Subcutaneous abdominal adipose tissue (tissue), 5 donors: ENCODE measurements around the gene XIRP2.

Source experiments
- H3K27ac ChIP-seq: one replicate; pipeline ENCODE4 v1.7.0; 2013; ENCODE audit warnings: low read depth, mild to moderate bottlenecking, inconsistent platforms, low read length, moderate library complexity
- H3K27me3 ChIP-seq, 5 donors: one replicate each; pipeline ENCODE4 v1.7.0; 2013; ENCODE audit warnings: low read length in 5 of 5, inconsistent platforms in 1 of 5; ENCODE audit not compliant: control insufficient read depth in 5 of 5, insufficient read depth in 4 of 5
- H3K36me3 ChIP-seq, 5 donors: one replicate each; pipeline ENCODE4 v1.7.0; 2013; ENCODE audit warnings: low read length in 5 of 5; ENCODE audit not compliant: control insufficient read depth in 5 of 5, insufficient read depth in 5 of 5
- H3K4me1 ChIP-seq, 5 donors: one replicate each; pipeline ENCODE4 v1.7.0; 2013; ENCODE audit warnings: low read length in 5 of 5, mild to moderate bottlenecking in 3 of 5, moderate library complexity in 1 of 5; ENCODE audit not compliant: control insufficient read depth in 5 of 5, insufficient read depth in 5 of 5
- H3K4me3 ChIP-seq, 5 donors: one replicate each; pipeline ENCODE4 v1.7.0; 2013; ENCODE audit warnings: low read length in 5 of 5, low read depth in 1 of 5
- H3K9ac ChIP-seq, 5 donors: one replicate each; pipeline ENCODE4 v1.7.0; 2013; ENCODE audit warnings: low read length in 5 of 5, mild to moderate bottlenecking in 4 of 5, moderate library complexity in 3 of 5
- H3K9me3 ChIP-seq, 5 donors: one replicate each; pipeline ENCODE4 v1.7.0; 2013; ENCODE audit warnings: low read length in 5 of 5; ENCODE audit not compliant: control insufficient read depth in 5 of 5
- donor health status: healthy.
- donor health status: healthy.
- donor health status: healthy.
- donor health status: healthy.
- donor health status: healthy.

Gene XIRP2

DNA sequence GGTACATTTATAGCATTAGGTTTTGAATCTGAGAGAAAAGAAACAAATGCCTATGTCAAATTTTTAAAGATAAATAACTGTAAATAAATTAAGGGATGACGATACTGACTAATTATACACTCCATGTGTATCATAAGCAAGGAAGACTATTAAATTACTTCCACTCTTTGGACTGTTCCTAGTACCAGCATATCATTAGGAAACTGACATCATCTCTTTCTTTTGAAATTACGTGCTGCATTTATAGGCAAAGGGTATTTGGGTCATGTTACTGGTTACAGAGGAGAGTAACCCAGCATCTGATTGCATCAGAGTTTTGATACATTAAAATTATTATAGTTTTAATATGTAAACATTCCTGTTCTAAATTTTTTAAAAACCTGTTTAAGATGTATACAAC is 309.7 kb downstream of the XIRP2 start:
- no peak overlapping the region for H3K4me3 ChIP-seq
- H3K9ac ChIP-seq = no peak overlapping the region
- H3K27me3 ChIP-seq = no peaks in the 10 kb centered on the region
- peak overlapping the region; percentile 65 for H3K27ac ChIP-seq
- no peaks in the 10 kb centered on the region for H3K9me3 ChIP-seq
- H3K36me3 ChIP-seq = no peaks in the 10 kb centered on the region
- peaks cover 0 to 25% (median 18%) of the 10 kb centered on the region in 5 donors for H3K4me1 ChIP-seq

- no peaks in the 10 kb centered on the region for H3K9me3 ChIP-seq
- H3K27ac ChIP-seq = no peak overlapping the region
- H3K4me3 ChIP-seq = no peak overlapping the region
- H3K4me1 ChIP-seq = peaks cover 0 to 25% (median 18%) of the 10 kb centered on the region in 5 donors
- H3K9ac ChIP-seq = no peak overlapping the region
- no peaks in the 10 kb centered on the region for H3K27me3 ChIP-seq
- H3K36me3 ChIP-seq = no peaks in the 10 kb centered on the region
Measured at GRCh38 chr2:167198576-167198975, 310.3 kb downstream of the XIRP2 start.

DNA sequence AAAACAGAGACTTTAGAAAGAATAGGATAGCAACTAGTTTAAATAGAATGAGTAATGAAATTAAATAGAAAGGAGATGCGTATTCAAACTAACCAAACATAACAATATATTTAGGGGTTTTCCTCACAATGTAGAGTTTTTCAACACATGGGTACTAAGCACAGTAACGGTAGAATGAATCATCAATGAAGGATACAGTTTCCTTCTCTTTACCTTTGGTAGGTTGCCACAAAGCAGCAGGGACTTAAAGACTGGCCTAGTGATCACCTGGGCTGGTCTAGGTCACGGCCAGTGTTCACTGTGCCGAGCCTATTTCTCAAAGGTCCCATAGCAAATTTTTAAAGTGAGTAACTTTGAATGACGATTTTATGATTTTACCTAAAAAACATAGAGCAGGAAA is 311.7 kb downstream of the XIRP2 start:
- H3K4me3 ChIP-seq = no peak overlapping the region
- H3K9ac ChIP-seq = no peak overlapping the region
- no peaks in the 10 kb centered on the region for H3K27me3 ChIP-seq
- H3K27ac ChIP-seq = no peak overlapping the region
- peaks cover 0 to 25% (median 18%) of the 10 kb centered on the region in 5 donors for H3K4me1 ChIP-seq
- H3K9me3 ChIP-seq = no peaks in the 10 kb centered on the region
- H3K36me3 ChIP-seq = no peaks in the 10 kb centered on the region

GRCh38 chr2:167209784-167210183 is 321.5 kb downstream of the XIRP2 start:
- Histone ChIP-seq H3K36me3 (no peaks in the 10 kb centered on the region), H3K27me3 (no peaks in the 10 kb centered on the region), H3K4me1 (peaks cover 0 to 14% (median 0%) of the 10 kb centered on the region in 5 donors), H3K4me3 (no peak overlapping the region), H3K27ac (no peak overlapping the region), H3K9ac (no peak overlapping the region), H3K9me3 (peaks cover 0 to 3% (median 0%) of the 10 kb centered on the region in 5 donors)

GRCh38 chr2:167212014-167212648 is 323.9 kb downstream of the XIRP2 start:
- Histone ChIP-seq H3K27ac (no peak overlapping the region), H3K36me3 (no peaks in the 10 kb centered on the region), H3K4me3 (no peak overlapping the region), H3K27me3 (no peaks in the 10 kb centered on the region), H3K9ac (no peak overlapping the region), H3K9me3 (peaks cover 0 to 3% (median 0%) of the 10 kb centered on the region in 5 donors), H3K4me1 (peaks cover 0 to 14% (median 0%) of the 10 kb centered on the region in 5 donors)

- Histone ChIP-seq H3K4me1 (peaks cover 0 to 2% (median 0%) of the 10 kb centered on the region in 5 donors), H3K27ac (no peak overlapping the region), H3K4me3 (no peak overlapping the region), H3K27me3 (no peaks in the 10 kb centered on the region), H3K9ac (no peak overlapping the region), H3K36me3 (no peaks in the 10 kb centered on the region), H3K9me3 (peaks cover 0 to 3% (median 0%) of the 10 kb centered on the region in 5 donors)
Measured at GRCh38 chr2:167215595-167215994, 327.3 kb downstream of the XIRP2 start.

- Histone ChIP-seq H3K4me3 (no peak overlapping the region), H3K4me1 (no peaks in the 10 kb centered on the region), H3K27ac (no peak overlapping the region), H3K36me3 (no peaks in the 10 kb centered on the region), H3K9ac (no peak overlapping the region), H3K27me3 (no peaks in the 10 kb centered on the region), H3K9me3 (no peaks in the 10 kb centered on the region)
Measured at GRCh38 chr2:167237478-167237877, 349.2 kb downstream of the XIRP2 start.

DNA sequence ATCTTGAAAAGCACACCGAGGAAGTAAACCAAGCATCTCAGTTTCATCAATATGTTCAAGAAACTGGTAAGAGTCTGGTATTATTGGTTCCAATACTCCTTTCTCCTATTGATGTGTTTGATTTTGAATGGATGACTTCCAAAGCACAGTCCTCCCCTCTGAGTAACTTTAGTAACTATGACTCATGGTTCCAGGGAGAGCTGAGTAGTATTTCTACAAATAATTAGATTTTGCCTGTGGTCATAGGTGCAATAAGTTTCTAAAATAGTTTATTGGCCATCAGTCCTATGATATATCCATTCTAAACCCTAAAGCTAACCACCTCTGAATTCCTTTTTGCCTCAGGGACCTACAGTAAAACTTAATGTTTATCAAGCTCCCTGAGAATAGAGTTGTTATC is 352.4 kb downstream of the XIRP2 start:
- H3K27ac ChIP-seq = no peak overlapping the region
- no peaks in the 10 kb centered on the region for H3K36me3 ChIP-seq
- H3K27me3 ChIP-seq = no peaks in the 10 kb centered on the region
- no peak overlapping the region for H3K4me3 ChIP-seq
- H3K9me3 ChIP-seq = no peaks in the 10 kb centered on the region
- no peak overlapping the region for H3K9ac ChIP-seq
- H3K4me1 ChIP-seq = no peaks in the 10 kb centered on the region

GRCh38 chr2:167249197-167249596 is 360.9 kb downstream of the XIRP2 start:
- Histone ChIP-seq H3K4me1 (no peaks in the 10 kb centered on the region), H3K4me3 (no peak overlapping the region), H3K27me3 (no peaks in the 10 kb centered on the region), H3K9ac (no peak overlapping the region), H3K9me3 (peaks cover 0 to 4% (median 0%) of the 10 kb centered on the region in 5 donors), H3K36me3 (no peaks in the 10 kb centered on the region), H3K27ac (no peak overlapping the region)

GRCh38 chr2:167253025-167253424 is 364.7 kb downstream of the XIRP2 start:
- no peak overlapping the region for H3K9ac ChIP-seq
- no peak overlapping the region for H3K27ac ChIP-seq
- H3K4me1 ChIP-seq = no peaks in the 10 kb centered on the region
- peaks cover 0 to 4% (median 0%) of the 10 kb centered on the region in 5 donors for H3K9me3 ChIP-seq
- H3K36me3 ChIP-seq = no peaks in the 10 kb centered on the region
- H3K27me3 ChIP-seq = no peaks in the 10 kb centered on the region
- no peak overlapping the region for H3K4me3 ChIP-seq
